Thymus (tissue), 11 donors: ENCODE measurements around the gene MANEAL. TPM values are rescaled to one million over a fixed set of nuclear protein-coding genes. Genes with fewer than 3 reads are reported as not detected.

ENCODE experiments used
- DNase-seq, 9 donors: peaks; one replicate each; pipeline ENCODE4 v3.0.0-alpha.2; 2013; ENCODE audit warnings: low spot score in 9 of 9, low read depth in 6 of 9, missing footprints in 1 of 9
- H3K27ac ChIP-seq, 2 donors: one replicate each; pipeline ENCODE4 v1.5.1; 2013; ENCODE audit warnings: control low read depth in 1 of 2, low read depth in 1 of 2, low read length in 1 of 2, mild to moderate bottlenecking in 1 of 2, moderate library complexity in 1 of 2
- H3K27me3 ChIP-seq, 2 donors: one replicate each; pipeline ENCODE4 v1.5.1; 2013; ENCODE audit warnings: low read length in 1 of 2; ENCODE audit not compliant: control insufficient read depth in 2 of 2, insufficient read depth in 1 of 2
- H3K36me3 ChIP-seq, 2 donors: one replicate each; pipeline ENCODE4 v1.5.1; 2013; ENCODE audit warnings: low read length in 1 of 2, mild to moderate bottlenecking in 1 of 2, moderate library complexity in 1 of 2; ENCODE audit not compliant: control insufficient read depth in 2 of 2, insufficient read depth in 2 of 2
- H3K4me1 ChIP-seq, 2 donors: one replicate each; pipeline ENCODE4 v1.5.1; 2013; ENCODE audit warnings: low read length in 2 of 2; ENCODE audit not compliant: control insufficient read depth in 2 of 2, insufficient read depth in 2 of 2
- H3K4me3 ChIP-seq, 2 donors: one replicate each; pipeline ENCODE4 v1.5.1; 2013; ENCODE audit warnings: low read length in 2 of 2, control low read depth in 1 of 2, mild to moderate bottlenecking in 1 of 2
- H3K9me3 ChIP-seq, 2 donors: one replicate each; pipeline ENCODE4 v1.5.1; 2013; ENCODE audit warnings: low read length in 1 of 2, mild to moderate bottlenecking in 1 of 2; ENCODE audit not compliant: control insufficient read depth in 2 of 2, insufficient read depth in 1 of 2
- WGBS: extraction: QIAGEN DNeasy Blood & Tissue Kit; methylation state at CpG from one replicate; pipeline ENCODE4 v1.1.7; 2013; 5-methylcytosine and 5-hydroxymethylcytosine counted together
- polyA plus RNA-seq: library from polyadenylated mRNA; stranded (reverse); fragments of 200-250 nt; gene quantifications from one replicate; pipeline ENCODE4 v1.2.3, GENCODE V29; 2013
- total RNA-seq: library from RNA; stranded (reverse); fragments of 120-200 nt; gene quantifications from one replicate; pipeline ENCODE4 v1.2.4, GENCODE V29; 2013
- donor health status: healthy.

MANEAL gene
- total and polyA plus RNA-seq, 2 donors: 1.5 to 1.8 TPM

- no peak for DNase-seq
- no peaks in the 10 kb centered on the region for H3K4me1 ChIP-seq
- no peak overlapping the region for H3K27ac ChIP-seq
- H3K4me3 ChIP-seq: no peak overlapping the region
- H3K36me3 ChIP-seq: no peaks in the 10 kb centered on the region
- WGBS: 82% methylated on average over 4 of the region's 4 CpGs
- H3K27me3 ChIP-seq: no peaks in the 10 kb centered on the region
- H3K9me3 ChIP-seq: no peaks in the 10 kb centered on the region
Observed at GRCh38 chr1:37776946-37777516, 16.6 kb upstream of the MANEAL start.

- Histone ChIP-seq H3K27ac (no peak overlapping the region), H3K27me3 (no peaks in the 10 kb centered on the region), H3K36me3 (no peaks in the 10 kb centered on the region), H3K9me3 (no peaks in the 10 kb centered on the region), H3K4me3 (no peak overlapping the region), H3K4me1 (no peaks in the 10 kb centered on the region)
- WGBS: 90% methylated on average over 3 of the region's 3 CpGs
- no peak for DNase-seq
Observed at GRCh38 chr1:37778654-37779053, 15.0 kb upstream of the MANEAL start.

DNA sequence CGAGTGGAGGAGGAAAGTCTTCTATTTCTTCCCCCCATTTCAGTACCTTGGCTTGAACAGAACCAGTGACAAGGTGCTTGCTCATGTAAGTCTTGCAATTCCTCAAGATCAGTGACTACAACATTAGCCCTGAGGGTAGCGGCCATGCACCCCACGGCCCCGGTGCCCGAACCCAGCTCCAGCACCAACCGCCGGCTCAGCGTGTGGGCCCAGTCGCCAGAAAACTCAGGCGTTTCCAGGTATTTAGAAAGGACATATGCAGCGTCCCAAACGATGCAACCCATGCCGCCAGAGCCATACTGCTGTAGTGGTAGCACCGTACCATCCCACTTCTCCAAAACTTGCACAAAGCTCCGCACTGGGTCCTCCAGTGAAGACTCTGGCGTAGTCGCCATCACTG lies 11.2 kb upstream of the MANEAL start:
- Histone ChIP-seq H3K36me3 (no peaks in the 10 kb centered on the region), H3K9me3 (no peaks in the 10 kb centered on the region), H3K27me3 (no peaks in the 10 kb centered on the region), H3K4me1 (no peaks in the 10 kb centered on the region), H3K4me3 (no peak overlapping the region), H3K27ac (no peak overlapping the region)
- WGBS: 88% methylated on average over 17 of the region's 17 CpGs
- DNase-seq: no peak

DNA sequence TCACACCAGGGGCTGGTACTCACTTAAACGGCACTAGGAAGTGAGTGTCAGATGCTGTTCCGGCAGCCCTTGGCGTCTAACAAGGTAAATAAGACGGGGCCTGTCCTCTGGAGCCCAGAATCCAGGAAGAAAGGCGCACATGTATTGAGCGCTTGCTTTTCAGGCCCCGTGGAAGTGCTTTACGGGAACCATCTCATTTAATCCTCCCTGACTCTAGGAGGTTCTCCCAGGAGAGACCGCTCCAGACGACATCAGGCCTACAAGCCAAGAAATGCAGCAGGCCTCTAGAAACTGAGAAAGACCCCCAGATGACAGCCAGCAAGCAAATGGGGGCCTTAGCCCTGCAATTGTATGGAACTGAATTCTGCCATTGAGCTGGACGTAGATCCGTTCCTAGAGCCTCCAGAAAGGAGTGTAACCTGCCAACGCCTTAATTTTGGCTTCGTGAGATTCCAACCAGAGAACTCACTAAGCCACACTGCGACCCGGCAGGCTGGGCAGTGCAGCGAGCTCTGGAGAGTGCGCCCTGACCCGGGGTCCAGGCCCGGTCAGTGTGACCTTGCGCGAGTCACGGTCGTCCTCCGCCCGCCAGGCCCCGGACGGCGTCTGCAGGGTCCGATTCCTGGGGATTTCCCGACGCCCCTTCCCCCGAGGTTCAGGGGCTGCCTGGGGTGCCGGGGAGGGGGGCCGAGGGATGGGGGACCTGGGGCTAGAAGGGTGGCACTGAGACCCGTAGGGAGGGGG lies 532 bp upstream of the MANEAL start:
- Histone ChIP-seq H3K36me3 (no peaks in the 10 kb centered on the region), H3K4me3 (no peak overlapping the region), H3K27ac (no peak overlapping the region), H3K27me3 (peaks cover 33 to 55% of the 10 kb centered on the region in 2 donors), H3K9me3 (no peaks in the 10 kb centered on the region), H3K4me1 (no peaks in the 10 kb centered on the region)
- DNase-seq: no peak
- WGBS: 40% methylated on average over 36 of the region's 36 CpGs

GRCh38 chr1:37794372-37795339 lies 1.0 kb downstream of the MANEAL start:
- peaks cover 33 to 52% of the 10 kb centered on the region in 2 donors for H3K27me3 ChIP-seq
- H3K9me3 ChIP-seq: no peaks in the 10 kb centered on the region
- no peaks in the 10 kb centered on the region for H3K4me1 ChIP-seq
- peaks cover 0 to 5% of the 10 kb centered on the region in 2 donors for H3K36me3 ChIP-seq
- H3K27ac ChIP-seq: no peak overlapping the region
- H3K4me3 ChIP-seq: peak overlapping the region in 1 of 2 donors; percentile 47
- no peak for DNase-seq
- 13% methylated on average over 59 of the region's 59 CpGs for WGBS

DNA sequence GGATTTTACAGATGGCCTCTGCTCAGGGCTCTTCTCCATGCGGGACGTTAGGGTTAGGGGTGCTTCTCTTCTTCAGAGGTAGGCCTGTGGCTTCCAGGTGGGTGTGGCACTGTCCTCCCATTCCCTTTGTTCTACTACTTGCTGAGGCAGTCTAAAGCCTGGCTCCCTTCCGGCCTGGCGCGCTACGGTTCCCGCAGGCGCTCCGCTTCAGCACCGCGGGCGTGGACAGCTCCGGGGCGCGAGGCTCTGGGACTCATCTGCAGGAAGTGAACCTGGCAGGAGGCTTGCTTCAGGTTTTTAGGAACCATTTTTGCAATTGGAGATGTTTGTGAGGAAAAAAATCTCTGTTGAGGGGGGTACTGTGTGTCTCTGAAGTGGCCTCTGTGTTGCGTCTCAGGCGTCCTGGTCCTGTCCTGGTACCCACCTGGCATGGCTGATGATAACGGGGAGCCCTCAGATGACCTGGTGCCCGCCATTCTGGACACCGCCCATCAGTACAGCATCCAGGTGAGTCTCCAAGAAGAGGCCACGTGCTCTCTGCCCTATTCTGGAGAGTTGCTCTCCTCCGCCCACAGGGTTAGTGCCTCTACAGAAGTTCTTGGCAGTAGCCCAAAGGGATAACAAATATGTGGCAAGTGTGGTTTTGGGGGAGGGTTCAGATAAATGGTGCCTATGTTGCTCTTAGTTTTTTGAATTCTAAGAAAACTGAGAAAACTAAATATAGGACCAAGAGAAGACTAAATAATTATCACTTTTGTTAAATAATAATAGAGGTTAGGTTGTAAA lies 1.9 kb downstream of the MANEAL start:
- peak in 5 of 9 donors; percentile 47 to 69 (median 54) for DNase-seq
- peaks cover 33 to 50% of the 10 kb centered on the region in 2 donors for H3K27me3 ChIP-seq
- no peaks in the 10 kb centered on the region for H3K4me1 ChIP-seq
- 40% methylated on average over 22 of the region's 22 CpGs for WGBS
- no peak overlapping the region for H3K27ac ChIP-seq
- H3K36me3 ChIP-seq: peaks cover 0 to 14% of the 10 kb centered on the region in 2 donors
- no peaks in the 10 kb centered on the region for H3K9me3 ChIP-seq
- H3K4me3 ChIP-seq: no peak overlapping the region

DNA sequence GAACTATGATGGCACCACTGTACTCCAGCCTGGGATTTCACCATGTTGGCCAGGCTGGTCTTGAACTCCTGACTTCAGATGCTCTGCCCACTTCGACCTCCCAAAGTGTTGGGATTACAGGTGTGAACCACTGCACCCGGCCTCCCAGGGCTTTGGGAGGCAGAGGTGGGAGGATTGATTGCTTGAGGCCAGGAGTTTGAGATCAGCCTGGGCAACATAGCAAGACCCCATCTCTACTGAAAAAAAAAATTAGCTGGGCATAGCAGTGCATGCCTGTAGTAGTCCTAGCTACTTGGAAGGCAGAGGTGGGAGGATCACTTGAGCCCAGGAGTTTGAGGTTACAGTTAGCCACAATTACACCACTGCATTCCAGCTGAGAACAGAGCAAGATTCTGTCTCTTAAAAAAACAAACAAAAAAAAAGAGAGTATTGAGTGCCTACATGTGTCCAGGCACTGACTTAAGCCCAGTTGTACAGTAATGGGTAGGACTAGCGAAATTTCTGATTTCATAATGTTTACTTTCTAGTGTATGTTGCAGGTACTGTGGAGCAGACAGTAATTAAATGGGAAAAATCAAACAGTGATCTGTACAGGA lies 4.2 kb downstream of the MANEAL start:
- no peaks in the 10 kb centered on the region for H3K4me1 ChIP-seq
- peaks cover 27 to 30% of the 10 kb centered on the region in 2 donors for H3K27me3 ChIP-seq
- H3K4me3 ChIP-seq: no peak overlapping the region
- no peaks in the 10 kb centered on the region for H3K9me3 ChIP-seq
- H3K27ac ChIP-seq: no peak overlapping the region
- no peak for DNase-seq
- WGBS: 97% methylated on average over 3 of the region's 3 CpGs
- peaks cover 12 to 18% of the 10 kb centered on the region in 2 donors for H3K36me3 ChIP-seq

DNA sequence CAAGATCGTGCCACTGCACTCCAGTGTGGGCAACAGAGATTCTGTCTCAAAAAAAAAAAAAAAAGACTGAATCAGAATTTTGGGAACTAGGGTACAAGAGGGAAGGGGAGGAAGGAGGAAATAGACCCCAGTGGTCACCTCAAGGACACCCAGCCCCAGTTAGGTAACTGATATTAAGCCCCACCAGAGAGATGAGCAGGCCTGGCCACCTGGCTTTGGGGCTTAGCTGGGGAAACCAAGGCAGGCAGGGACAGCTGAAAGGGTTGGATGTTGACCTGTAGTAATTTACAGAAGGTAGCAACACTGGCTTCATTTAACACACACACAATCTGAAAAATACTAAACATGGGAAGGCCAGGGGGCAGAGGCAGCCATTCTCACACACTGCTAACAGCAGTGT lies 8.8 kb downstream of the MANEAL start:
- WGBS: 98% methylated on average over 1 of the region's 1 CpG
- Histone ChIP-seq H3K36me3 (peaks cover 46 to 49% of the 10 kb centered on the region in 2 donors), H3K27me3 (no peaks in the 10 kb centered on the region), H3K4me3 (no peak overlapping the region), H3K9me3 (no peaks in the 10 kb centered on the region), H3K4me1 (peaks cover 4 to 8% of the 10 kb centered on the region in 2 donors), H3K27ac (no peak overlapping the region)
- no peak for DNase-seq
